Skin epidermis (tissue), 12 donors: Measurements from ENCODE around the gene CLASRP.
A peak's percentile ranks its signal among the peaks of the same experiment; 100 is the strongest.

ENCODE experiments used
- H3K27ac ChIP-seq, 21 experiments: fragments of 200-600 bp; sonication (generic) in 11 of 21; one replicate each; pipeline ENCODE4 v1.5.0; 2020; ENCODE audit warnings: mild to moderate bottlenecking in 3 of 21, inconsistent platforms in 2 of 21, moderate library complexity in 2 of 21
- H3K4me3 ChIP-seq, 7 experiments: fragments of 200-600 bp; sonication (generic) in 2 of 7; one replicate each; pipeline ENCODE4 v1.5.0; 2020; ENCODE audit warnings: inconsistent platforms in 2 of 7, mild to moderate bottlenecking in 2 of 7, moderate library complexity in 1 of 7

CLASRP gene

DNA sequence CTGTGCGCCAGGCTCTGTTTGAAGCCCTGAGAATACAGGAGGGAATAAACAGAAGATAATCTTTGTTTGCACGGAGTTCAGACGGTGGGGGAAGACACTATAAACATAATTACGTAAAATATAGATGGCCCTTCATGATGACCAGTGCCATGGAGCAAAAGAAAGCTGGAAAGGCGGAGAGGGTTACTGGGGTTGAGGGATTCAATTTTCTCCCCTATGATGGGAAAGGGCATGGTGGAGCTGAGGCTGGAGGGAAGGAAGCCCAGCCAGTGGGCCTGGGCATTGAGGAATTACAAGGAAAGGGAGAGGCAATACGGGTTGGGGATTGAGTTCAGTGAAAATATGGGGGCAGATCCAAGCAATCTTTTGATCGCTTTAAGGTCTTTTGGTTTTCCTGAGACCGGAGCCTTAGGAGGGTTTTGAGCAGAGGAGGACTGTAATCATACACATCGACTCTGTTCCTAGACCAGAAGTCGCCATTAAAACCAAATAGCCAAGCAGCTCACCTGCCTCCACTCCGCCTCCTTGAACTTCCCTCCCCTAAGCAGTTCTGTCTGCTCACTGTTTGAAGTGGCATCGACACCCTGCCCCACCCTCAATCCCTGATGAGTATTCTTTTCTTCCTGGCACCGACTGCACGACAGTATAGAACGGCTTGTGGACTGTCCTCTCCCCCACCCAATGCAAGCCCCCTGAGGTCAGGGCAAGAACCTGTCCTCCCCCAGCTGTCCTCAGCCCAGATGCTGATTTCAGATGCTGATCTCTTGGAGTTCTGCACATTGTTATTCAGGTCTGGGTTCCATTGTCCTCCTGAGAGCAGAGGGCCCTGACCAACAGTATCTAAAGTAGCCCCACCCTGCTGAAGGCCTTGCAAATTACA is 38.2 kb downstream of the CLASRP start:
- peak overlapping the region in 15 of 21 experiments; percentile 27 to 92 (median 80) for H3K27ac ChIP-seq
- H3K4me3 ChIP-seq: peak overlapping the region in 4 of 7 experiments; percentile 53 to 62 (median 58)

DNA sequence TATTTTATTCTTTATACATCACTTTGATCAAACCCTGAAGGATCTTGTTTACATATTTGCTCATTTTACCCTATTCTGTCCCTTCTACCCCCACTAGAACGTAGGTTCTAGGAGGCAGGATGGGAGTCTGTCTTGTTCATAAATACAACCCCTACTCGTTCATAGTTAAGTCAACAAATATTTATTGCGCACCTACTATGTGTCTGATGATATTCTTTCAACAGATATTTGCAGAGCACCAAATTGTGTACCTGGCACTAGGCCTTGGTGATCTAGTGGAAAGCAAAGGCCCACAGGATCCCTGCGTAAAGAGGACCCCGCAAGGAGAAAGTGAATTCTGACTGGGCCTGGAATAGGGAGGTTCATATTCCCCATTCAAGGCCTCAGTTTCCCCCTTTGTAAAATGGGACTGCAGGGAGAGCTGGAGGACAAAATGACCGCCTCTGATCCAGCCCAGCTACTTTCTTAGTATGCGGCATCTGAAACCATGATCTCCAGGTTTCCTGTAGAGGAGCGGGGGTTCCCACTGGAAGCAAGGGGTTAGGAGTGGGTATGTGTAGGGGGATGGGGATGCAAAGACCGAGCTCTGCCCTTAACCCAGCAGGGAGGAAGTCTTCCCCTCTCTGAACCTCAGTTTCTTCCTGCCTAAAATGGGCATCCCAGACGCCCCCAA is 39.7 kb downstream of the CLASRP start:
- Histone ChIP-seq H3K27ac (peak overlapping the region in 19 of 21 experiments; percentile 63 to 98 (median 87)), H3K4me3 (peak overlapping the region; percentile 56 to 95 (median 86))

DNA sequence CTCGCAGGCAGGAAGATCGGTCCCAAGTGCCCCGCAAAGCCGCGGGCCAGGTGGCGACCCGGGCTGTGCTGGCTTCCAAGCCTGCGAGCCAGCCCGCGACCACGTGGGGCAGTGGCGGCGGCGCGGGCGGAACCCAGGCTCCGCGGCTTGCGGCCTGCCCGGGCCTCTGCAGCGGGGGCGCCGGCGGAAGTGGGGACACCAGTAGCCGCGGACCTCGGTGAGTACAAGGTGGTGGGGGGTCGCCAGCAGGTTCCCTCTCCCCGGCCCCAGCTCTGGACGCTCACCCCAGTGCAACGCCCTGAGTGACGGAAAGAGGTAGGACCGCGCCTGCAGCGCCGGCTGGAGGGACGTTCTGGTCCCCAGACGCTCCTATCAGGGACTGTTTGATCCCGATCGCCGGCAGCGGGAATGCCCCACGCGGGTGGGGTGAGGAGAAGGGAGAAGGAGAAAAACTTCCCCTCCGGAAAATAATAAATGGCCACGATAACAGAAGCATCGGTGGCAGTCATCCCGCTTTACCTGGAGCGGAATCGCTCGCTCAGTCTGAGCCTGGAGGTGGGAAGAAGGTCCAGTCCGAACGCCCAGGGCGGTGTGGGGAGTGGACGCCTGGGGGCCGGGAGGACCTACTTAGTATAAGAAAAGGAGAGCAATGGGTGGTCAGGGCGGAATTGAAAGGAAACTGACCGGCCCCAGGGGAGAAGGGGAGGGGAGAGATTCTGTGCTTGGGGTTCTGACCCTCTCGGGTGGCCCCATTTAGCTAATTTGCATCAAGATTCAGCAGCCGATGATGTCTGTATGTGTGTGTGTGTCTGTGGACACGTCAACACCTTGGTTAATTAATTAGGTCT is 40.4 kb downstream of the CLASRP start, which contains the start of gene GEMIN7:
TSS of gene GEMIN7 (plus strand) at position 198 of the 848 bp plus-strand sequence. CDS start 10,855 bp downstream, outside the sequence.
- Histone ChIP-seq H3K4me3 (peak within 1 kb of the TSS; percentile 56 to 95 (median 86)), H3K27ac (peak within 1 kb of the TSS; percentile 37 to 98 (median 87))

DNA sequence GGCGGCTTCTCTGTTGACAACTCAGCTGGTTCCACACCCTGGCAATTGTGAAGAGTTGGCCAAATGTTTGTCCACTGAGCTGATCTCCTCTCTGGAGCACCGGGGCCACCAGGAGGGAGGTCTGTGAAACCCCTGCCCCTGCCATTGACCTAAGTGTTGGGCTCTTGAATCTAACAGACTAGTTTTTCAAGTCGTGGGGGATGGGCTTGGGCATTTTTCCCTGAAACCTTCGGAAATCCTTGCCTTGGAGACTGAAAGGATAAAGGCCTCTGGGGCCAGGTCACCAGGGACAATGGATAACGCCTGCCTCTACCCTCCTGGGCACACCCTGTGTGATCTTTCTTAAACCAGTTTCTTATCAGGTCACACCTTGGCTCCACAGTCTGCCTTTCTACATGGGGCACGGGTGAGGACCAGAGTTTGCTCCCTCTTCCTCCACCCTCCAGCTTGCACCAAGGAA is 41.1 kb downstream of the CLASRP start:
- Histone ChIP-seq H3K27ac (peak overlapping the region in 20 of 21 experiments; percentile 63 to 98 (median 87)), H3K4me3 (peak overlapping the region; percentile 56 to 95 (median 86))

GRCh38 chr19:45082170-45082569 is 43.3 kb downstream of the CLASRP start:
- Histone ChIP-seq H3K27ac (no peak overlapping the region), H3K4me3 (no peak overlapping the region)

DNA sequence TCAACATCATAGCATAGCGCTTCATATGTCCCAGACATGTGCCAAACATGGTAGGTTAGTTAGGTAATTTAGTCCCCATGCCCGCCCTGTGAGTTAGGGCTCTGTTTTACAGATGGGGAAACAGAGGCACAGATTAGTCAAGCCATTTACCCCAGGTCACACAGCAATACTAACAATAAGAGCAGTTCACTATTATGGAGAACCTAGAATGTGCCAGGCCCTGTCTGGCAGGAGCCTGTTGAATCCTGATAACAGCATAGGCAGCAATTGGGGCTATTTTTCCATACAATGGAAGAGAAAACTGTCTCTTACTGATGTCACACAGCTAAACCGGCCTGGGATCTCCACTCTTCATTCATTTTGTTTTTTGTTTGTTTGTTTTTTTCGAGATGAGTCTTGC is 47.6 kb downstream of the CLASRP start:
- H3K4me3 ChIP-seq: no peak overlapping the region

GRCh38 chr19:45087531-45087930 is 48.7 kb downstream of the CLASRP start:
- H3K27ac ChIP-seq: peak overlapping the region in 3 of 21 experiments; percentile 24 to 67 (median 53)

More for the DNA sequence above, 47.6 kb downstream of the CLASRP start:
- H3K27ac ChIP-seq: no peak overlapping the region

GRCh38 chr19:45090034-45090433 is 51.2 kb downstream of the CLASRP start:
- Histone ChIP-seq H3K27ac (no peak overlapping the region), H3K4me3 (no peak overlapping the region)

More at GRCh38 chr19:45087531-45087930, 48.7 kb downstream of the CLASRP start:
- no peak overlapping the region for H3K4me3 ChIP-seq

DNA sequence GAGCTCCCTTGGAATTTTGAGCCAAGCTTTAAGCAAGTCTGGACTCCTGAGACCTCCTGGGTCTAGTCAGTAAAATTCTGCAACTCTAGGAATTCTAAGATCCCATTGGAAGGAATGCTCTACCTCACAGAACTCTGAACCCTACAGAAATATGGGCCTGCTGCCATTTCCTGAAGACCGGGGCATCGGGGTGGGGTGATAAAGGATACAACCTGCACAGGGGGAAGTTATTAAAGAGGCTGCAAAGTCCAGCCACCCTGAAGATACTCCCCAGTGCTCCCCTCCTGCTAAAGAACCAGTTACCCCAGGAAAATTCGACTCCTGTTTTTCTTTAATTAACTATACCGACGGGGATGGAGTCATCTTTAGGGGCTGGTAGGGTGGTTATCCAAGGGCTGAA is 51.8 kb downstream of the CLASRP start:
- H3K27ac ChIP-seq: peak overlapping the region in 6 of 21 experiments; percentile 60 to 97 (median 92)
- peak overlapping the region in 1 of 7 experiments; percentile 67 for H3K4me3 ChIP-seq

DNA sequence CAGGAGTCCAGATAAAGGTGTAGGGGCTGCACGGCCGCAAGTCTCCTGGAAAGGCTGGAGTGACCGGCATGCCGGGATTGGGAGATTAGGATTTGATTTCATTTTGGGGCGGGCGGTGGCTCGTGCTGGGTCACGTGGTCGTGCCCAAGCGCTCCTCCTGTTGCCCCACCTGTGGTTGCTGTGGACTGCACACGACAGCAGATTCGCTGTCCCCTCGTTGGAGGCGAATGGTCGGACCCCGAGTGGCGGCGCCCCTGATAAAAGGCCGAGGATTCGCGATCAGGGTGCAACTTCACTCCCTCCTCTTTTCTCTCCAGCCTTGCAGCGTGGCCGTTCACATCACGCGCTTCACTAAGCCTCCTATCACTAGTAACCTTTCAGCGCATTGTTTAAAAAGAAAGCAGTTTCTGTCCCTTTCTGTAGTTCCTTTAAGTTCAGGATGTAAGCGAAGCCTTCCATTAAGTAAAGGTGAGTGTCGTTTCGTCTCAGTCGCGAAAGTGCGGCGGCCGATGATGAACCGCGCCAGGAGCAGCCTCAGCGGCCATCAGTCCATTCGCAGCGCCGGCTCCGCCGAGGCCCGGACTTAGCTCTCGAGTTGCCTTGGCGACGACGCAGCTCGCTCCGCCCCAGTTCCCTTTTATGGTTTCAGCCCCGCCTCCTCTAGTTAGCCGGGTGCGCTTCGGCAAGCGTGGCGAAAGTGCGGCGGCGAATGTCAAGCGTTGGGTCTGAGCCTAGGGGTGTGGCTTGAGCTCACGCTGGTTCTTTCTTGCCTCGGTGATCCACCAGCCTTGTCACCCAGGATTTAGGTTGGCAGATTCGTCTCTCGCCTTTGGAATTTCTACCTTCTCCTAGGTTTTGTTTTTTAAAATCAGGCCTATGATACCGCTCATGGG is 52.4 kb downstream of the CLASRP start:
- peak overlapping the region; percentile 65 to 100 (median 83) for H3K4me3 ChIP-seq
- peak overlapping the region; percentile 54 to 98 (median 95) for H3K27ac ChIP-seq

- H3K27ac ChIP-seq: peak within 1 kb of the TSS; percentile 54 to 98 (median 95)
Observed at GRCh38 chr19:45092747-45093678, 54.2 kb downstream of the CLASRP start, which contains the start of gene PPP1R37. Gene PPP1R37 (plus strand): TSS chr19:45093179. CDS start chr19:45093326, 147 bp downstream.

DNA sequence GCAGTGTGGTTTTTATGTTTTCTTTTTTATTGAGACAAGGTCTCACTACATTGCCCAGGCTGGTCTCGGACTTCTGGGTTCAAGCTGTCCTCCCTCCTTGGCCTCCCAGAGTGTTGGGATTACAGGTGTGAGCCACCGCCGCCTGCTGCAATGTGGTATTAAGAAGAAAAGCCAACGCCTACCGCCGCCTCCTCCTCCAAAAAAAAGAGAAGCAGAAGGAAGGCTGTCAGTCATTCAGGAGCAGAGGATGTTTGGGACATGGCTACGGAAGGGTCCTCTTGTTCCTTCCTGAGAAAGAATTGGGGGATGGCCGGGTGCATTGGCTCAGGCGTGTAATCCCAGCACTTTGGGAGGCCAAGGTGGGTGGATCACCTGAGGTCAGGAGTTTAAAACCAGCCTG is 55.3 kb downstream of the CLASRP start:
- Histone ChIP-seq H3K4me3 (peak overlapping the region; percentile 65 to 100 (median 83)), H3K27ac (peak overlapping the region in 10 of 21 experiments; percentile 90 to 98 (median 95))

More at GRCh38 chr19:45092747-45093678, 54.2 kb downstream of the CLASRP start, which contains the start of gene PPP1R37:
- peak within 1 kb of the TSS; percentile 65 to 100 (median 83) for H3K4me3 ChIP-seq

- peak overlapping the region in 2 of 7 experiments; percentile 8 to 67 for H3K4me3 ChIP-seq
- peak overlapping the region in 1 of 21 experiments; percentile 4 for H3K27ac ChIP-seq
Observed at GRCh38 chr19:45094707-45095106, 55.9 kb downstream of the CLASRP start.

- Histone ChIP-seq H3K4me3 (no peak overlapping the region), H3K27ac (peak overlapping the region in 3 of 21 experiments; percentile 69 to 86 (median 86))
Observed at GRCh38 chr19:45095496-45096413, 56.9 kb downstream of the CLASRP start.

DNA sequence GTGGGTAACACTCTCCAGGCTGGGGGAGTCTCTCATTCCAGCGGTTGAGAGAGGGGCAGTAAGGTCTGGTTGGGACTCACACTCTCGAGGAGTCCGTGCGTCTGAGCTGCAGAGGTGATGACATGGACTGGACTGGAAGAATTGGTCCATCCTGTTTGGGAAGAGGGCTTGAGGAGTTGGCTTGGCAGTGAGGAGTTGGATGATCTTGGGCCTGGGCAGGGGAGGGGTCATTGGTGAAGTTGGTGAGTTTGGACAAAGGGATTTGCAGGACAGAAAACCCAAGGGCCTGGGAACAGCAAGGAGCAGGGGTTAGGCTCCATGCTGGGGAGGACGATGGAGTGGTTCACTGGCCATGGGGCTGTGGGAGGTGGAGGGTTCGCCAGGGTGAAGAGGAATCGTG is 57.9 kb downstream of the CLASRP start:
- H3K4me3 ChIP-seq: no peak overlapping the region
- peak overlapping the region in 12 of 21 experiments; percentile 25 to 86 (median 76) for H3K27ac ChIP-seq

- Histone ChIP-seq H3K27ac (peak overlapping the region in 17 of 21 experiments; percentile 25 to 86 (median 74)), H3K4me3 (no peak overlapping the region)
Observed at GRCh38 chr19:45097450-45097775, 58.6 kb downstream of the CLASRP start.
